Fibroblast of skin of abdomen (primary cell): ENCODE data around the gene SLC6A19.
"Not testable (repeated sequence)": the region's sequence is repeated elsewhere in the genome, so short reads cannot be mapped to it uniquely, and the experiment has no call there.

Experiments used
- DNase-seq: peaks from one replicate; pipeline ENCODE4 v3.0.0-alpha.2; 2013

The SLC6A19 gene

DNA sequence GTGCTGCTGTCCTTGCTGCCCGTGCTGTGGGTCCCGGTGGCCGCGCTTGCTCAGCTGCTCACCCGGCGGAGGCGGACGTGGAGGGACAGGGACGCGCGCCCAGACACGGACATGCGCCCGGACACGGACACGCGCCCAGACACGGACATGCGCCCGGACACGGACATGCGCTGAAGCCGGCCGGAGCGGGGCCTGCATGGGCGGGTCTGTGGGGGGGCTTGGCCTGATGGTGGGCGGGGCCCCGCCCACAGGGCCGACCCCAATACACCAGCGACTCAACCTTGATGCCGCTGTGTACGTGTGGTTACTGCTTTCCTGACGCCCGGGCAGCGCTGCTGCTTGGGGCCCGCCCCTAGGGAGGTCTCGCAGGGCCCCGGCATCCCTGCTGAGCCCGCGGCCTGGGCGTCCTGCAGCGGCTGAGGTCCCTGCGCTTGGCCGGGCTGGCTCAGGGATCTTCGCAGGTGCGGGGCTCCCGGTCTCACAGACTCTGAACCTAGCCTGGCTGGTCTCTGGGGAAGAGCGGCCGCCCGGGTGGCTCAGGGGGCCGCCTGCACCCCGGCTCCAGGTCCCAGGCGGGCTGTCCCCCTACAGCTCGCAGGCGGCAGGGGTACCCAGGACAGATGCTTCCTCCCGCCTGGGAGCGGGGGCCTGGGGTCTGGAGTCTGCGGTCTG, 44.6 kb downstream of the SLC6A19 start:
- DNase-seq: no peak

- no peak for DNase-seq
Measured at GRCh38 chr5:1246711-1247431, 45.5 kb downstream of the SLC6A19 start.

- no peak for DNase-seq
Measured at GRCh38 chr5:1247811-1248210, 46.4 kb downstream of the SLC6A19 start.

DNA sequence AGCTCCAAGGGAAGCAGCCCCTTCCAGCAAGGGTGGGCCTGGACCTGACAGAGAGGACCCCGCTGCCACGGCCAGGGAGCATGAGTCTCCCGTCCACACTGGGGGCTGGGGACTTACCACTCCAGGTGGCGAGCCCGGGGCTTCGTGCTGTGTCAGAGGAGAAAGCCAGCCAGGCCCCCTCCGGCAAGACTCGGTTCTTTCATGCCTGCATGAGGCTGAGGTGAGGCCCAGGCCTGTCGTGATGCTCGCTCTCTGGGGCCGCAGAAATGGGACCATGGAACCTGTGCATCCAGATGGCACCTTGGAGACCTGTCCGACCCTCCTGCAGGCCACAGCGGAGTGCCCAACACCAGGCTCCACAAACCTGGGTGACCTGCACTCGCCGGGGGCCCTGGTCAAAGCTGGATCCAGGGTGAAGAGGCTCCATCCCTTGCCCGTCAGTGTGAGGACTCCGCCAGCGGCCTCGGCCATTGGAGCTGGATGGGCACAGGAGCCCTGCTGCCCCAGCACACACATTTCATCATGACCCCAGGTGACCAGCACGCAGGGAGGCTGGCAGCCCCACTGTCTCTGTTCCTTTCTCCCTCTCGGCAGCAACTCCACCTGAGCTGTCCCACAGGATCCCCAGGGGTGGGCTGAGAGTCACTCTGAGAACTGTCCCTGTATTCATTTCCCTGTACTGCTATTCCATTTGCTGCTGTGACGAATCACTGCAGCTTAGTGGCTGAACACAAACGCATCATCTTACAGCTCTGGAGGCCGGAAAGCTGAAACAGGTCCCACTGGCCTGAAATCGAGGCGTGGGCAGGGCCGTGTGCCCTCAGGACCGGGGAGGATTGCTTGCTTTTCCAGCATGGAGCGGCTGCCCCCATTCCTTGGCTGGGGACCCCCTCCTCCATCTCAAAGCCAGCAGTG, 48.2 kb downstream of the SLC6A19 start:
- DNase-seq: no peak

DNA sequence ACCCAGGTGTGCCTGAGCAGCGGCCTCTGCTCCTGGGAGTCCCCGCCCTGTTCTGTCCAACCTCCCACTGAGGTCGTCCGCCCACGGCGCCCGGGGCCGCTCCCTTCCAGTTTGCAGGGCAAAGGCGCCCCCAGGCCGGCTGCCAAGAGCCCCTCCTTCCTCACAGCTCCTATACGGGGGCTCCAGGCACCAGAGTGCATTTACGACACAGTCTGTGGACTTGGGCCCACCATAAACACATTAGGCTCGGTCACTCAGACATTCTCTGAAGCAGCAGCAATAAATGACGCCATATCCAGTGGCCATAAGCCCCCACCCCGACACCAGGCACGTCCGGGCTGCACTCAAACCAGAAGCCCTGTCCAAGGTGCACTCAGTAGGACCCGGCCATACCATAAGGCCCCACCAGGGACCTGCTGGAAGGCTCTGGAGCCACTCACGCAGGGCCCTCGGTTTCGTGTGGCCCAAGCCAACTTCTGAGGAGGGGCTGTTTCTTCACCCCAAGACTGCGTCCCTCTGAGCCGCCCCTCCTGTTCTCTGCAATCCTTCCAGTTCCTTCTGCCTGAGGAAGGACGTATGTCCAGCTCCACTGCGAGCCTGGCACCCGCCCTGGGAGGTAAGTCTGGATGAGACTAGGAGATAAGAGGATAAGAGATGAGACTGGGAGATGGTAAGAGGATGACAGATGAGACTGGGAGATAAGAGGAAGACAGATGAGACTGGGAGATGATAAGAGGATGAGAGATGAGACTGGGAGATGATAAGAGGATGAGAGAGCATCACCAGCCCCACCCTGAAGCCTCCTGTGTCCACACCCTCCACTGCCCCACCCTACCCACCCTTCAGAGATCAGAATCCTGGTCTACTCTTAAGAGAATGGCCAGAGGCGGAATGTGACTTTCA, 50.5 kb downstream of the SLC6A19 start:
- no peak for DNase-seq

DNA sequence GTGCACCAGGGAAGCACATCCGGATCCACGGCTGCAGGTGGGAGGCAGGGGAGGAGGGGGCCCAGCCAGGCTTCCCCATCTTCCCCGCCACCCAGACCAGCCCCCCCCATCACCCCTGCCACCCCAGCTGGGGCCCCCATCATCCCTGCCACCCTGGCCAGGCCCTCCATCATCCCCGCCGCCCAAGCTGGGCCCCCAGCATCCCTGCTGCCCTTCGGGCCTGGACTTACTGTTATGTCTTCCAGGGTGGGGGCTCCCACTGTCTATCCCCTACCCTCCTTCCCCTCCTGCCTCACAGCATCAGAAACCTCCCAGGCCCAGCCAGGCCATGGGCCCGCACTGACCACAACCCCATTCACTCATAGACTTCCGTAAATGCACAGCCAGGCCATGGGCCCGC, 51.3 kb downstream of the SLC6A19 start:
- DNase-seq: no peak

GRCh38 chr5:1253456-1254105, 52.2 kb downstream of the SLC6A19 start:
- no peak for DNase-seq

DNA sequence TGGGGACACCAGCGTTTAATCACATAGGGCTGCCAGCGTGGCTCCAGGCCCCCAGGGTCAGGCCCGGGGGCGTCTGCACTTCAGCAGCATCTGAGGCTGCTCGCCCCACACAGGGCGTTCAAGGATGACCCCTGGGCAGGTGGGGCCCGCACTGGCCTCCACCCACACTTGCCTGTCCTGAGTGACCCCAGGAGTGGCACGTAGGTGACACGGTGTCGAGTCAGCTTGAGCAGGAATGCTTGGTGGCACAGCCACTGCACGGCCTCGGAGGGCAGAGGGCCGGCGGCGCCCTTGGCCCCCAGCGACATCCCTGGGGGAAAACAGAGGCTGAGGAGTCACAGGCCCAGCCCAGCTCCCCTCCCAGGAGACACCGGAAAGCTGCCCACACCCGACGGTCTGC, 52.8 kb downstream of the SLC6A19 start:
- DNase-seq: no peak

- DNase-seq: no peak
Measured at GRCh38 chr5:1255081-1255561, 53.7 kb downstream of the SLC6A19 start.

- DNase-seq: no peak
Measured at GRCh38 chr5:1256776-1257175, 55.4 kb downstream of the SLC6A19 start.

- no peak for DNase-seq
Measured at GRCh38 chr5:1257363-1257762, 56.0 kb downstream of the SLC6A19 start.

- no peak for DNase-seq
Measured at GRCh38 chr5:1257841-1258240, 56.4 kb downstream of the SLC6A19 start.

- DNase-seq: no peak
Measured at GRCh38 chr5:1259806-1260480, 58.5 kb downstream of the SLC6A19 start.

DNA sequence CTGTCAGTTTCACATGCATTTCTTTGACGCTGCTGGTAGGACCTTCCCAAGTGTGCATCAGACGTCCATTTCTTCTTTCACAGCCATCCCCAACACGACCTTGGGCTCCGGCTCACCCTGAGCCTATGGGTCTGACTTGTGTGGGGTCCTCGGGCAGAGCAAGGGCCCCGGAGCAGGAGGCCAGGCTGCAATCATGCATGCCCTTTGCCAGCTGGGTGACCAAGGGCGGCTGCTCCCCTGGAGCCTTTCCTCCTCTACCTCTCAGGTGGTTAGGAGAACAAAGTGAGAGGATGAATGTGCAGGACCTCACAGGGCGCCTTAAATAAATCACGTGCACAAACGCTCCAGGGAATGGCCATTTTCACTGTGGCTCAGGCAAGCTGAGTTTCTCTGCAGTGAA, 60.2 kb downstream of the SLC6A19 start:
- DNase-seq: no peak

DNA sequence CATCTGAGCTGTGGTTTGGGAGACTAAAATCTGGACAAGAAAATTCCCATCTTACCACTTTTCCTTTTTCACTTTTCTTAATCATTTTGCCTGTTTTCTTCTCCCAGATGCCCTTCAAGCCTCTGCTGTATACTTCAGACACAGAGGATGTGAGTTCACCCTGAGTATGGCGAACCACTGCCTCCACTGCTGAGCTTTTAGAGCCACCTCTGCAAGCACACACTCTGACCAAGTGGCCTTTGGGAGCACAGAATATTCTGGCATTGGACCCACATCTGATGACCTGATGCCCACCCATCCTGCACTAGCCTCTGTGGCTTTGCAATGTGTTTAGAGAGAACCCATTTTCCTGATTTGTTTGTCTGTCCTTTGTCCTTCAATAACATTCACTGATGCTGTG, 61.0 kb downstream of the SLC6A19 start:
- no peak for DNase-seq

DNA sequence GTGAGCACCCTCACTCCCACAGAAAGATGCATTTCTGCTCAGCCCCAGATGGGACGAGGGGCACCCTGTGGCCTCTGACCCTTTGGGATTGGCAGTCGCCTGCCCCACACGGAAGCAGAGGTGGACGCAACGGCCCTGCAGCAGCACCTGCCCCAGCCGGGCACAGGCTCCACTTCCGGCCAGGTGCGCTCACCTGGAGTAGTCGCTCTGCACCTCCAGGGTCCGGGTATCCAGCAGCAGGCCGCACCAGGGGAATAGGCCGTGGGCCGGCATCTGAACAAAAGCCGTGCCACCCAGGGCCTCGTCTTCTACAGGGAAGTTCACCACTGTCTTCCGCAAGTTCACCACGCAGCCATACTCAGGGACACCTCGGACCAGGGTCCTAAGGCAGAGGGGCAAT, 62.8 kb downstream of the SLC6A19 start:
- DNase-seq: no peak

- no peak for DNase-seq
Measured at GRCh38 chr5:1265026-1265425, 63.6 kb downstream of the SLC6A19 start.

DNA sequence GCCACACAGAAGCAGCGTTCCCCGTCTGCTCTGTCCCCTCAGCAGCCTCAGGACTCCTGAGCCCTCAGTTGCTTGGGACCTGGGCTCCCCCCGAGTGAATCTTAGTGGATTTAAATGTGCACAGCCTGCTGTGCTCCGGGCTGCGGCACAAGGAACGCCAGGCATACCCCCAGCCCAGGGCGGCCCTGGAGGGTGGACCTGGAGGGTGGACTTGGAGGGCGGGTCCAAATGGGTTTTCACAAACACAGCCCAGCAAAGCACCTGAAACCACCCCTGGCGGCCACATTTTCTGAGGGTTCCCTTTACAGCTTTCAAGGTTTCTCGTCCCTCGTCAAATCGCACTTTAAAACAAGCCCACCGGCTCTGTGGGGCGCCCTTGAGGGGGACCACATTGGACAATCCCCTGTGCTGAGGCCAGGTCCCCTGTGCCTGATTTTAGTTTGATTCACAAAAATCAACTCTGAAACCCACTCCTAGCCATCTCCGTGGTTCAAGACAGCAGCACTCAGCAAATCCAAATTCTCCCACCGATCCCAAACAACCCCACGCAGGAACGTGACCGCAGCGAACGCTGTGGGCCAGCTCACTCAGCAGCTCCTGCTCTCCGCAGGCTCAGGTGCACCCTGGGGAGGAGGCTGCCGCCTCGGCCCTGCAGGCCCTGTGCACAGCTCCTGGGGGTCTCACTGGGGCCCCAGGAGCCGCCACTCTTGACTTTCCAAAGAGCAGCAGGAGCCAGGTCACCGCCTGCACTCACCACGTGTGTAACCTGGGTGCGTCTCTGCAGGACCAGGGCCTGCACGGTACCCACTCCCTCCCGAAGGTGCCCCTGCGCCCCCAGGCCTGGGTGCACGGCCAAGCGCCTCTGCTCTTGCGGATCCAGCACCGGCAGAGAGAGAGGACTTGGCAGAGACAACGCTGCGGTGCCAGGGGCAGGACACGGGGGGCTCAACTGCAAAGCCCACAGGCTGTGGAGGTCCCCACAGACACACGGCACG, 64.4 kb downstream of the SLC6A19 start:
- no peak for DNase-seq

DNA sequence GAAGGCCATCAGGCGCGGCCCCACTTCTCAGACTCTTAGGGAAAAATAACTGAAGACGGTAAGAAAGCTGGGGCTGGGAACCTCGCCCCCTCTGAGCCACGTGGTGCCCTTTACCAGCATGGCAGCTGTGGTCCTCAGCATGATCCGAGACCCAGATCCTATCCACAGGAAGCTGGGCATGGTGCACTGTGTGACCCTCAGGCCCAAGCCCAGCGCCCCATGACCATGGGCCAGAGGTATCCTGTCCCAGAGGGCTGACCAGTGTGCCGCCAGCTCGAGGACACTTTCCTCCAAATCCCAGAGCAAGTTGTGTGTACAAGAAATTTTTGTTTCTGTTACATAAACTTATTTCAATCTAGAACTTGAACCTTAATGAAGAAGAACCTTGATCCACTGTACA, 65.4 kb downstream of the SLC6A19 start:
- no peak for DNase-seq

DNA sequence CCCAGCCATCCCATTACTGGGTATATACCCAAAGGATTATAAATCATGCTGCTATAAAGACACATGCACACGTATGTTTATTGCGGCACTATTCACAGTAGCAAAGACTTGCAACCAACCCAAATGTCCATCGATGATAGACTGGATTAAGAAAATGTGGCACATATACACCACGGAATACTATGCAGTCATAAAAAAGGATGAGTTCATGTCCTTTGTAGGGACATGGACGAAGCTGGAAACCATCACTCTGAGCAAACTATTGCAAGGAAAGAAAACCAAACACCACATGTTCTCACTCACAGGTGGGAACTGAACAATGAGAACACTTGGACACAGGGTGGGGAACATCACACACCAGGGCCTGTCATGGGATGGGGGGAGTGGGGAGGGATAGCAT, 66.1 kb downstream of the SLC6A19 start:
- DNase-seq: not testable (repeated sequence)
